Measurements from ENCODE around the gene KRTAP17-1.

The KRTAP17-1 gene

DNA sequence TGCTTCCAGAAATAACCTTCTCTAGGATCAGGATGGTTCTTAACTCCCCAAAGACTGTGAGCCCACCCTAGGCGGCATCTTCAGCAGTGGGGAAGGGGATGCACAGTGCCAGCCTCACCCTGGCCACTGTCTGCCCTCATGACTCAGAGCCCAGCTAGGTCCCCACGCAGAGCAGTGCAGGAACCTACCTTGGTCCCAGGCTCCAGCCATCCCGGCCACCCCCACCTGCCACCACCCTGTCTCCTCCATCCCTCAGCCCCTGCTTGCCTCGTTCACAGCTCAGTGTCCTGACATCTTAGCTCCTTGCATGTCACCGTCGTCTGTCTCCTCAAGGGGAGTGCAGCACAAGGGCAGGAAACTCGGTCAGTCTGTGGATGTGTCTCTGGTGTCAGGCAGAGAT, 16.1 kb upstream of the KRTAP17-1 start:
- TF ChIP-seq MAX (IDR thresholded peaks at IDR 0.05): no peak
- no peak for TF ChIP-seq CEBPB (IDR thresholded peaks at IDR 0.05)
- no peak for TF ChIP-seq RAD21 (IDR thresholded peaks at IDR 0.05; ENCODE audit: low read depth)
- TF ChIP-seq TCF12 (IDR thresholded peaks at IDR 0.05; ENCODE audit: low read depth): no peak
- TF ChIP-seq YY1 (IDR thresholded peaks at IDR 0.05; ENCODE audit: low read depth): no peak
- TF ChIP-seq, protein P1, sequence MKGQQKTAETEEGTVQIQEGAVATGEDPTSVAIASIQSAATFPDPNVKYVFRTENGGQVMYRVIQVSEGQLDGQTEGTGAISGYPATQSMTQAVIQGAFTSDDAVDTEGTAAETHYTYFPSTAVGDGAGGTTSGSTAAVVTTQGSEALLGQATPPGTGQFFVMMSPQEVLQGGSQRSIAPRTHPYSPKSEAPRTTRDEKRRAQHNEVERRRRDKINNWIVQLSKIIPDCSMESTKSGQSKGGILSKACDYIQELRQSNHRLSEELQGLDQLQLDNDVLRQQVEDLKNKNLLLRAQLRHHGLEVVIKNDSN (IDR thresholded peaks at IDR 0.05): no peak
- TF ChIP-seq TAF1 (IDR thresholded peaks at IDR 0.05; ENCODE audit: low read depth): no peak
- no peak for TF ChIP-seq FOXM1 (IDR thresholded peaks at IDR 0.05; ENCODE audit: borderline replicate concordance, low read depth)
- no peak for TF ChIP-seq ZBTB7A (IDR thresholded peaks at IDR 0.05; ENCODE audit: low read depth)
- TF ChIP-seq EP300 (IDR thresholded peaks at IDR 0.05; ENCODE audit: borderline replicate concordance): no peak
- no peak for TF ChIP-seq NFIC (IDR thresholded peaks at IDR 0.05)
- TF ChIP-seq EGR1 (IDR thresholded peaks at IDR 0.05): no peak
- no peak for TF ChIP-seq CREB1 (IDR thresholded peaks at IDR 0.05; ENCODE audit: low read depth)
- TF ChIP-seq, protein P2, sequence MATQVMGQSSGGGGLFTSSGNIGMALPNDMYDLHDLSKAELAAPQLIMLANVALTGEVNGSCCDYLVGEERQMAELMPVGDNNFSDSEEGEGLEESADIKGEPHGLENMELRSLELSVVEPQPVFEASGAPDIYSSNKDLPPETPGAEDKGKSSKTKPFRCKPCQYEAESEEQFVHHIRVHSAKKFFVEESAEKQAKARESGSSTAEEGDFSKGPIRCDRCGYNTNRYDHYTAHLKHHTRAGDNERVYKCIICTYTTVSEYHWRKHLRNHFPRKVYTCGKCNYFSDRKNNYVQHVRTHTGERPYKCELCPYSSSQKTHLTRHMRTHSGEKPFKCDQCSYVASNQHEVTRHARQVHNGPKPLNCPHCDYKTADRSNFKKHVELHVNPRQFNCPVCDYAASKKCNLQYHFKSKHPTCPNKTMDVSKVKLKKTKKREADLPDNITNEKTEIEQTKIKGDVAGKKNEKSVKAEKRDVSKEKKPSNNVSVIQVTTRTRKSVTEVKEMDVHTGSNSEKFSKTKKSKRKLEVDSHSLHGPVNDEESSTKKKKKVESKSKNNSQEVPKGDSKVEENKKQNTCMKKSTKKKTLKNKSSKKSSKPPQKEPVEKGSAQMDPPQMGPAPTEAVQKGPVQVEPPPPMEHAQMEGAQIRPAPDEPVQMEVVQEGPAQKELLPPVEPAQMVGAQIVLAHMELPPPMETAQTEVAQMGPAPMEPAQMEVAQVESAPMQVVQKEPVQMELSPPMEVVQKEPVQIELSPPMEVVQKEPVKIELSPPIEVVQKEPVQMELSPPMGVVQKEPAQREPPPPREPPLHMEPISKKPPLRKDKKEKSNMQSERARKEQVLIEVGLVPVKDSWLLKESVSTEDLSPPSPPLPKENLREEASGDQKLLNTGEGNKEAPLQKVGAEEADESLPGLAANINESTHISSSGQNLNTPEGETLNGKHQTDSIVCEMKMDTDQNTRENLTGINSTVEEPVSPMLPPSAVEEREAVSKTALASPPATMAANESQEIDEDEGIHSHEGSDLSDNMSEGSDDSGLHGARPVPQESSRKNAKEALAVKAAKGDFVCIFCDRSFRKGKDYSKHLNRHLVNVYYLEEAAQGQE (IDR thresholded peaks at IDR 0.05; ENCODE audit: low read depth): no peak
- no peak for TF ChIP-seq TEAD4 (IDR thresholded peaks at IDR 0.05)

DNA sequence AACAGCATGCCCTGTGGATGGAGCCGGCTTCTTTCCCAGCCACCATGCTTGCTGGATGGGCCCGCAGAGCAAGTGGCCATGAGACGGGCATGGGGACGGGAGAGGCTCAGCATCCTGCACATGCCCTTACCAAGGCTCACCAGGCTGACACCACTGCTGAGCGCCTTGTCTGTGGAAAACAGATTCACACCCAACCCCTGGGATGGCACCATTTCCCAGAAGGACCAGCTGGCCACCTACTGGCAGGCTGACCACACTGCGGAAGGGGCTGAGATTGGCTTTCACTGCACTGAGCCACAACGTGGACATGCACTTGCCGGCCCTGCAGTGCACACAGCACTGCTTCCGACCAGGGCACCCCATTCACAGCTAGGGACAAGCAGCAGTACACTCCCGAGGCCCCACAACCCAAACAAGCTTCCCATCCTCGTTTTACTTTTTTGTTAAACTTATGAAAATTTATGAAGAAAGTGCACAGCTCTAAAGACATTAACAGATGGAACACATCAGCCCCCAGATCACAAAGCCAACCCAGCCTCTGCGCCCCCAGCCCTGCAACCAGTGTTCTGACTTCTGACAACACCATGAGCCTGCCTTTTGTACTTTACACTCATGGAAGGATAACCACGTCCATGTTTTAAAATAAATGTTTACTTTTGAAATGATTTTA, 13.9 kb upstream of the KRTAP17-1 start:
- TF ChIP-seq RAD21 (IDR thresholded peaks at IDR 0.05; ENCODE audit: low read depth): peak; percentile 85
- TF ChIP-seq, protein P2 (IDR thresholded peaks at IDR 0.05; ENCODE audit: low read depth): no peak

GRCh38 chr17:41328207-41328606, 12.7 kb upstream of the KRTAP17-1 start:
- TF ChIP-seq FOXM1 (IDR thresholded peaks at IDR 0.05; ENCODE audit: borderline replicate concordance, low read depth): no peak
- TF ChIP-seq, protein P2 (IDR thresholded peaks at IDR 0.05; ENCODE audit: low read depth): no peak
- TF ChIP-seq MAX (IDR thresholded peaks at IDR 0.05): no peak
- TF ChIP-seq CEBPB (IDR thresholded peaks at IDR 0.05): no peak
- no peak for TF ChIP-seq EP300 (IDR thresholded peaks at IDR 0.05; ENCODE audit: borderline replicate concordance)
- no peak for TF ChIP-seq RAD21 (IDR thresholded peaks at IDR 0.05; ENCODE audit: low read depth)
- TF ChIP-seq TCF12 (IDR thresholded peaks at IDR 0.05; ENCODE audit: low read depth): no peak
- no peak for TF ChIP-seq EGR1 (IDR thresholded peaks at IDR 0.05)
- TF ChIP-seq, protein P1 (IDR thresholded peaks at IDR 0.05): no peak
- TF ChIP-seq TAF1 (IDR thresholded peaks at IDR 0.05; ENCODE audit: low read depth): no peak
- TF ChIP-seq NFIC (IDR thresholded peaks at IDR 0.05): no peak
- no peak for TF ChIP-seq YY1 (IDR thresholded peaks at IDR 0.05; ENCODE audit: low read depth)

DNA sequence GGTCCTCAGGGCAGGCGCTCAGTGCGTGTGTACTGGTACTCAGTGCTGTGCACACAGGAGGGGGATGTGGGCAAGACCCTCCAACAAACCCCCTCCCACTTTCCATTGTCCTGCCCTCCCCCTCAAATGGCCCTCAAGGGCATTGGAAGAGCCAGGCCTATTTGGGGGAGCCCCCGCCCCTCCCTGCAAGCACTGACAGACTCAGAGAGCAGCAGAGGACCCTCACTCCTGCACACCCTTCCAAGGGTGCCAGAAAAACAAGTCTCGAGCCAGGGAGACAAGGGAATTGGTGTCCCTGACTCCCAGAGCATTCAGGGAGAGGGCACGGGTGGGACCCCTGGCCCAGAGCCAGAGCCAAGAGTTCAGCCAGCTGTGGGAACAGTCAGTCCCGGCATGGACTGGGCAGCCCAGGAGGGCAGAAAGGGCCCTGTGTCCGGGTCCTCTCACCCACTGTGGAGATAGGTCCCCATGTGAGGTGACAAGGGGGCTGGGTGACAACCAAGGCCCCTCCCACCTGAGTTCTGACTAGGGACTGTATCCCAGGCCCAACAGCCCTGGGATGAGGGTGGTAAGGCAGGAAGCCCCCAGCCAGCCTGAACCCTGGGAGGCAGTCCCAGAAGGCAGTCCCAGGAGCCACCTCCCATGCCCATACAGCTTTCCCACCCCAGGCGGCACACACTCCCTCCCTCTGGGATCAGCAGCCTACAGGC, 12.1 kb upstream of the KRTAP17-1 start:
- no peak for TF ChIP-seq ZBTB7A (IDR thresholded peaks at IDR 0.05; ENCODE audit: low read depth)

Measured in Ishikawa (cell line).